Caco-2 (cell line): ENCODE results near the gene MBNL2. TPM values are rescaled to one million over a fixed set of nuclear protein-coding genes. Genes with fewer than 3 reads are reported as not detected.

ENCODE experiments used
- BruUV-seq: library from RNA; stranded (reverse); fragments of 400-500 nt; replicated peaks from 2 replicates; lab custom pipeline; 2021; lab: Mats Ljungman, UMichigan
- CTCF ChIA-PET: fragments of 300-600 bp; sonication (Branson Sonifier 250); formaldehyde crosslinking; loops from one replicate; lab custom pipeline; 2022; ENCODE audit warnings: antibody characterized with exemption; lab: Charles Lee
- POLR2A ChIA-PET: fragments of 300-600 bp; sonication (Branson Sonifier 250); formaldehyde crosslinking; loops from one replicate; lab custom pipeline; 2022; ENCODE audit warnings: antibody characterized with exemption; lab: Charles Lee
- DNase-seq, 2 experiments: peaks; one replicate each; pipeline versions ENCODE4 v3.0.0 to v3.0.0-alpha.2; 2020 to 2022
- H3K27me3 ChIP-seq: replicated peaks from 2 replicates; pipeline ENCODE4 v1.6.0; 2011; ENCODE audit warnings: low read length; ENCODE audit not compliant: control insufficient read depth, insufficient read depth
- H3K36me3 ChIP-seq: 2 replicates; pipeline ENCODE4 v1.5.1; 2011; ENCODE audit warnings: low read length; ENCODE audit not compliant: control insufficient read depth, insufficient read depth
- H3K4me1 ChIP-seq: fragments of 250-450 bp; sonication (Bioruptor Pico); 2 replicates; pipeline ENCODE4 v1.5.1; 2020; ENCODE audit warnings: mild to moderate bottlenecking
- H3K4me3 ChIP-seq: 2 replicates; pipeline ENCODE4 v1.5.1; 2011; ENCODE audit warnings: low read depth, mild to moderate bottlenecking, control low read depth, low read length
- H3K9me3 ChIP-seq: fragments of 250-450 bp; sonication (Bioruptor Pico); 2 replicates; pipeline ENCODE4 v1.5.1; 2020; ENCODE audit warnings: mild to moderate bottlenecking, moderate library complexity
- H3K27ac Mint-ChIP-seq: one replicate; pipeline ENCODE4 v1.8.0; 2022; ENCODE audit warnings: mixed read lengths; ENCODE audit not compliant: unreplicated experiment
- H3K27me3 Mint-ChIP-seq: one replicate; pipeline ENCODE4 v1.8.0; 2022; ENCODE audit warnings: mixed read lengths; ENCODE audit not compliant: insufficient read depth, unreplicated experiment
- H3K36me3 Mint-ChIP-seq: one replicate; pipeline ENCODE4 v1.8.0; 2022; ENCODE audit warnings: mild to moderate bottlenecking, mixed read lengths; ENCODE audit not compliant: insufficient read depth, unreplicated experiment
- H3K4me1 Mint-ChIP-seq: one replicate; pipeline ENCODE4 v1.8.0; 2022; ENCODE audit warnings: low read depth, mixed read lengths; ENCODE audit not compliant: unreplicated experiment
- H3K4me3 Mint-ChIP-seq: one replicate; pipeline ENCODE4 v1.8.0; 2022; ENCODE audit warnings: mild to moderate bottlenecking, moderate library complexity, mixed read lengths; ENCODE audit not compliant: unreplicated experiment
- H3K9me3 Mint-ChIP-seq: one replicate; pipeline ENCODE4 v1.8.0; 2022; ENCODE audit warnings: mixed read lengths; ENCODE audit not compliant: unreplicated experiment
- CTCF ChIP-seq, 2 experiments: fragments of 200-600 bp in 1 of 2; IDR thresholded peaks; 1 replicate in 1 of 2; 2 replicates in 1 of 2; pipeline versions ENCODE4 v1.5.1 to v1.8.0; 2011 to 2022; ENCODE audit warnings: antibody characterized with exemption in 1 of 2, control low read depth in 1 of 2, inconsistent platforms in 1 of 2, low read depth in 1 of 2, low read length in 1 of 2, mild to moderate bottlenecking in 1 of 2, moderate library complexity in 1 of 2; ENCODE audit not compliant: insufficient read depth in 1 of 2, severe bottlenecking in 1 of 2, unreplicated experiment in 1 of 2
- intact Hi-C: fragments of 100-400 bp; cut with micrococcal nuclease; formaldehyde crosslinking; loops from one replicate; pipeline ENCODE4 v1.10.0; 2022; ENCODE audit not compliant: unreplicated experiment
- total RNA-seq: library from RNA; stranded (reverse); gene quantifications from 2 replicates; pipeline ENCODE4 v1.2.3, GENCODE V29; 2022

The MBNL2 gene
- total RNA-seq, 1 experiment from 2014 or later: 41.6 TPM

- no peaks in the 10 kb centered on the region for H3K27me3 ChIP-seq
- H3K36me3 ChIP-seq: no peaks in the 10 kb centered on the region; the same call in 1 of the 2 replicates
- Mint-ChIP-seq H3K9me3 (no peaks in the 10 kb centered on the region), H3K36me3 (peaks cover 21% of the 10 kb centered on the region), H3K4me1 (peaks cover 10% of the 10 kb centered on the region), H3K4me3 (no peak overlapping the region), H3K27ac (no peak overlapping the region), H3K27me3 (no peaks in the 10 kb centered on the region)
- H3K4me3 ChIP-seq: no peak overlapping the region
- no peak for TF ChIP-seq CTCF (IDR thresholded peaks at IDR 0.05; ENCODE audit: insufficient read depth in 1 of 2, low read depth in 1 of 2, low read length in 1 of 2, severe bottlenecking in 1 of 2, unreplicated experiment in 1 of 2)
- BruUV-seq: no TSS peak
- POLR2A ChIA-PET: no interaction called here
- H3K4me1 ChIP-seq: no peaks in the 10 kb centered on the region
- intact Hi-C loops: no loop called here
- CTCF ChIA-PET: interaction anchor here (0.6 kb wide), 1 partner anchor 224 kb away, joined by 3 read pairs; no protein-coding TSS in a partner anchor
- H3K9me3 ChIP-seq: no peaks in the 10 kb centered on the region
- DNase-seq: no peak
These were observed 111.8 kb downstream of the MBNL2 start for GRCh38 chr13:97333983-97334382.

GRCh38 chr13:97334690-97335089, 112.6 kb downstream of the MBNL2 start:
- Histone ChIP-seq H3K9me3 (no peaks in the 10 kb centered on the region), H3K36me3 (no peaks in the 10 kb centered on the region; the same call in 1 of the 2 replicates), H3K4me3 (no peak overlapping the region), H3K27me3 (no peaks in the 10 kb centered on the region), H3K4me1 (no peaks in the 10 kb centered on the region)
- Mint-ChIP-seq H3K9me3 (no peaks in the 10 kb centered on the region), H3K27ac (no peak overlapping the region), H3K4me1 (peaks cover 10% of the 10 kb centered on the region), H3K4me3 (no peak overlapping the region), H3K27me3 (no peaks in the 10 kb centered on the region), H3K36me3 (peaks cover 15% of the 10 kb centered on the region)
- intact Hi-C loops: no loop called here
- no TSS peak for BruUV-seq
- TF ChIP-seq CTCF (IDR thresholded peaks at IDR 0.05; ENCODE audit: insufficient read depth in 1 of 2, low read depth in 1 of 2, low read length in 1 of 2, severe bottlenecking in 1 of 2, unreplicated experiment in 1 of 2): no peak
- ChIA-PET POLR2A (no interaction called here), CTCF (no interaction called here)
- DNase-seq: no peak

- no peak for DNase-seq
- intact Hi-C loops: no loop called here
These were observed 113.5 kb downstream of the MBNL2 start for GRCh38 chr13:97335488-97336134.

More at GRCh38 chr13:97335488-97336134, 113.5 kb downstream of the MBNL2 start:
- Mint-ChIP-seq H3K27me3 (no peaks in the 10 kb centered on the region), H3K4me3 (no peak overlapping the region), H3K4me1 (peaks cover 10% of the 10 kb centered on the region), H3K27ac (no peak overlapping the region), H3K36me3 (peaks cover 9% of the 10 kb centered on the region), H3K9me3 (no peaks in the 10 kb centered on the region)
- no peaks in the 10 kb centered on the region for H3K4me1 ChIP-seq
- TF ChIP-seq CTCF (IDR thresholded peaks at IDR 0.05; ENCODE audit: insufficient read depth in 1 of 2, low read depth in 1 of 2, low read length in 1 of 2, severe bottlenecking in 1 of 2, unreplicated experiment in 1 of 2): no peak
- ChIA-PET CTCF (no interaction called here), POLR2A (interaction anchor here (0.6 kb wide), 1 partner anchor 318 kb away, joined by 3 read pairs; no protein-coding TSS in a partner anchor)
- no peaks in the 10 kb centered on the region for H3K9me3 ChIP-seq
- H3K4me3 ChIP-seq: no peak overlapping the region
- no peaks in the 10 kb centered on the region for H3K36me3 ChIP-seq
- H3K27me3 ChIP-seq: no peaks in the 10 kb centered on the region
- no TSS peak for BruUV-seq
